GM21526 (cell line): ENCODE data around the gene NAT16.

Experiments
- ATAC-seq: cut with Tn5 transposase; IDR thresholded peaks from one replicate; pipeline ENCODE4 v1.9.1; 2021; ENCODE audit warnings: moderate library complexity; ENCODE audit not compliant: unreplicated experiment, low FRiP score

Gene NAT16

DNA sequence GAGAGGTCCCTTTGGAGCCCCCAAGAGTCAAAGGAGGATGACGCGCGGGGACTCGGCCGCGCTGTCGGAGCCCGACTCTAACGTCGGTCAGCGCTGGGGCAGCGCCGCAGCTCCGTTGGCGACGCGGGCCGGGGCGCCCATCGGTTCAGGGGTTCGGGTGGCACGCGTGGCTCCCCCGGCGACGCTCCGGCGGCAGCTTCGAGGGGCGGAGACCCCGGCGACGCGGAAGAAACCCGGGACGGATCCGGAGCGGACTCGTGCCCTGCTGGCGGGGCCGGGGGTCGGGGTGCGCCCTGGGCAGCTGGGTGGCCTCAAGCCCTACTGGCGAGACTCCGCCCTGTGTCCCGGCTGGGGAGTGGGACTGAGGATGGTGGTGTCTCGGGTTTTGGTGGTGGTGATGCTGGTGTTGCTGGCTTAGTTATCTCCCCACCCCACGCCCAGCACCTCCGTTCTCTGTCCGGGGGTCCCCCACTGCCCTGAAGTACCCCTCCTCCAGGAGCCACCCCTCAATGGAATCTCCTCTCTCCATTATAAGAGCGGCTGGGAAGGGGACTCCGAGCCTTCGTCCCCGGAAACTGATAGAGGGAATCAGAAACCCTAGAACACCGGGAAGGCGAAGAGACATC, at the start of gene NAT16:
TSS of gene NAT16 (minus strand) at position 164 of the 626 bp plus-strand sequence. CDS start 5,486 bp downstream, outside the sequence.
- no peak for ATAC-seq

DNA sequence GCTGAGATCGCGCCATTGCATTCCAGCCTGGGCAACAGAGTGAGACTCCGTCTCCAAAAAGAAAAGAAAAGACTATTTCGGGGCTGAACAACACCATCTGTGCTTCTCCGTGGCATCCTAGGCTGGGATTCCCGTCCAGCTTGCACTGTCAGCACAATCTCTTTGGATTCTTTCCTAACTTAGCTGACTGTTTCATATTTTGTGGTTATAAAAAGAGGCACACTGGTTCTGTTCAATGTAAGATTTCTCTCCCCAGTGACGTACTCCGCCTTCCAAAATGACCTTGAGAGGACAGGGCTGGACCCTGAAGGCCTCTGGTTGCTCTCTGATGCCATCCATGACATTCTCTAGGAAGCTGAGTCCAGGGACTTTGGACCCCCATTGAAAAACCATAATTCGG, 46.6 kb upstream of the NAT16 start:
- no peak for ATAC-seq

GRCh38 chr7:101225650-101226049, 45.6 kb upstream of the NAT16 start:
- ATAC-seq: no peak

GRCh38 chr7:101223528-101223927, 43.4 kb upstream of the NAT16 start:
- no peak for ATAC-seq

- no peak for ATAC-seq
Observed at GRCh38 chr7:101222275-101222830, 42.3 kb upstream of the NAT16 start.

GRCh38 chr7:101220295-101220694, 40.2 kb upstream of the NAT16 start:
- no peak for ATAC-seq

GRCh38 chr7:101218236-101219125, 38.4 kb upstream of the NAT16 start:
- ATAC-seq: no peak

DNA sequence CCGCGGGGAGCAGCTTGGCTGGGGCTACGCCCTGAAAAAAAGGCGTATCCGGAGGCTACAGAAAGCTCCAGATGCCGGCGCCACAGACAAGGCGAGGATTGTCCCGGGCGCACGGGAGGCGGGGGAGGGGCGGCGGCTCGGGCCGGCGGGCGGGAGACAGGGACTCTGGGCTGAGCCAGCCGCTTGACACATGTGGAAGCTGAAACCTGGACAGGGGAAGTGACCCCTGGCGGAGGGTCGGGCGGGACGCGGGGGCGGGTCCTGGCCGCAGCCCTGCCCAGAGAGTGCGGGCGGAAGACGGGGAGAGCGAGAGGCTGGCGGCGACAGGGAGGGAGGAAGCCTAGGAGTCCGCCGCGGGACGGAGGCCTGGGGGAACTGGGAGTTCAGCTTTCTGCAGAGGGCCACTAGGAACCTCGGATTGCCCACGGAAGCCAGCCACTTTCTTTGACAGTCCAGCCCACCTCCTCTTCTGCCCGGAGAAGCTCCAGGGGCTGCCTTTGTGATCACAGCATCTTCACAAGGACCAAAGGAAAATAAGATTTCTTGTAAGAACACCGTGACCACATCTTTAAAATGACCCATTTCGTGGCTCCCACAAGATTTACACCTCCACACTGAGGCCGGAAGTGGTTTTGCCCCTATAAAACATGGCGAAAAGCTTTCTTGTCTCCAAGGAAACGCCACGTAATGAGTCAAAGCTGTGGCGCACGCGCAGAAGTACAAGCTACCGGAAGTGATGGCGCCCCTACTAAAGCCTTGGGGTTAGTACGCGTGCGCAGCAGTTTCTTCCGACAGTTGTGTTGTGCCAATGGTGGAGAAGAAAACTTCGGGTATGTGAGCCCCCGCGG, 37.5 kb upstream of the NAT16 start, which contains the start of the genes PLOD3 and ZNHIT1:
TSS of gene PLOD3 (minus strand) at position 194 of the 848 bp plus-strand sequence. CDS start 307 bp downstream, outside the sequence.
TSS of gene ZNHIT1 (plus strand) at position 778 of the 848 bp plus-strand sequence. CDS start at position 809, 31 bp downstream.
- ATAC-seq: peak; percentile 55

GRCh38 chr7:101216860-101217387, 36.8 kb upstream of the NAT16 start:
- peak; percentile 27 for ATAC-seq

GRCh38 chr7:101216001-101216859, 36.1 kb upstream of the NAT16 start:
- ATAC-seq: no peak

DNA sequence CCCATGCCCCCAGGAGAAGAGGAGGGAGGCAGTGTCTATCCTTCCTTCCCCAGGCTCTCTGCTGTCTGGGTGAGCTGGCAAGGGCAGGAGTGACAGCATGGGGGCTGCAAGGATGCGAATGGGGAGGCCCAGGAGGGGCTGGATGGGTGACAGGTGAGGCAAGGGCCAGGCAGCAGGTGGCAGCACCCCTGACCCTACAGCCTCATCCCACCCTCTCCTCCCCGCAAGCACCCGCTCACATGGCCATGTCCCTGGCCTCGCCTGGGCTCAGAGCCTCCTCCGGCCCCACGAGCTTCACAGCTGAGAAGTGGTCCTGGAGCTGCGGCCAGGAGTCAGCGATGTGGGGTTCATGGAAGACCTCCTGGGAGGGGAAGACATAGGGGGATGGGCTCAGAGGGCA, 31.9 kb upstream of the NAT16 start:
- no peak for ATAC-seq

DNA sequence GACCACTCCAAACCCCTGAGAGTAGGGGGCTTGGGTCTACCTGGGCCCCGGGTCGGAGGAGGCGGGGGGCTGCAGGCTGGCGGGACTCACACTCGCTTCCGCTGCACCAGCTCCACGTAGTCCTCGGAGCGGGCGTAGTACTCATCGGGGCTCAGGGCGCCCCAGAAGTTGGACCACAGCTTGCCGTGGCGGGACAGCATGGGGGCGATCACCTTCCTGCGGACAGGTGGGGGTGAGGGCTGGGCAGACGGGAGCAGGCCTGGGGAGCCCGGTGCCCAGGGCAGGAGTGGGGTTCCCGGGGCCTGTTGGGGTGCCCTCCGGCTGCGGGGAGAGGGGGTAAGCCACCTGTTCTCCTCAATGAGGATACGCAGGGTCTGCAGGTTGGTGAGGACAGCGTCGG, 31.4 kb upstream of the NAT16 start:
- ATAC-seq: no peak

- ATAC-seq: no peak
Observed at GRCh38 chr7:101210143-101210542, 30.1 kb upstream of the NAT16 start.

DNA sequence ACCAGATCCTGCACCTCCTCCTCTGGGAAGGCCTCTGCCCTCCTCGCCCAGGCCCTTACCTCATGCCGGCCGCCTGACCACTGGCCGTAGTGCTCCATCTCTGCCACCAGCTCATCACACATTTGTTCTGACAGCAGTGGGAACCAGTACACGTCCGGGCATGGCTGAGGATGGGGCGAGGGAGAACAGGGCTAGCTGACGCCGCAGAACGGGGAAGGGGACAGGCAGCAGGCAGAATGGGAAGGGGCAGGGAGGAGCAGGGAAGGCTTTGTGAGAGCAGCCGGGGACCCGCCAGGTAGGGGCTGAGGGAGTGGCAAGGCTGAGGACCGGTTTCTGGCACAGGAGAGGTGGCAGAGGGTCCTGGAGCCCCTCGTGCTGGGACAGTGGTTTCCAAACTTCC, 28.7 kb upstream of the NAT16 start:
- ATAC-seq: no peak

DNA sequence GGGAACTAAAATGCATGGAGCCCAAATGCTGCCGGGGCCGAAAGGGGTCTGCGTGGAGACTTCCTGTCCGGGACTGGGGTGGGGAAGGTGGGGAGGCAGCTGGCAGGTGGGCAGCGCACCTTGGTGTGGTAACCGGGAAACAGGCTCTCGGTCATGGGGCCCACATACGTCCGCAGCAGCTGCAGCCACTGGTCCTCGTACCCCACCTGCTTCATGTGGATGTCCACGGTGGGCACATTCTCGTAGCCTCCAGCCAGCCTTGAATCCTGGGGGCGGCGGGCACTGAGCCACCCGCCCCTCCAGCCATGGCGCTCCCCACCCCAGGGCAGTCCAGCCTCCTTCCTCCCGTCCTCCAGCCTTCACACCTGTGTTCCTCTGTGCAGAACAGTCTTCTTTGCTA, 27.4 kb upstream of the NAT16 start:
- ATAC-seq: no peak

DNA sequence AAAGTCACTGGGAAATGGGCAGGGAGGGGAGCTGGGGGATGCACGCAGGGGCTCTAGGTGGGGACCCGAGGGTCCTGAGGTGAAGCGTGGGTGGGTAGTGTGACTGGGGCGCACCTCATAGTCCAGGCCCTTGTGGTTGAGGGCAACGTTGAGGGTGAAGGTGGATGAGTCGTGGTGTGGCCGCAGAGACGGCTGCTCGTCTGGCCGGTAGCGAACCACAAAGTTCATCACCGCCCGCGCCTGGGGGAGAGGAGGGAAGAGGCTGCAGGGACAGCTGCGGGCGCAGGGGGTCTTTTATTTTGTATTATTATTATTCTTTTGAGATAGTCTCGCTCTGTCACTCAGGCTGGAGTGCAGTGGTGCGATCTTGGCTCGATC, 26.6 kb upstream of the NAT16 start:
- no peak for ATAC-seq

DNA sequence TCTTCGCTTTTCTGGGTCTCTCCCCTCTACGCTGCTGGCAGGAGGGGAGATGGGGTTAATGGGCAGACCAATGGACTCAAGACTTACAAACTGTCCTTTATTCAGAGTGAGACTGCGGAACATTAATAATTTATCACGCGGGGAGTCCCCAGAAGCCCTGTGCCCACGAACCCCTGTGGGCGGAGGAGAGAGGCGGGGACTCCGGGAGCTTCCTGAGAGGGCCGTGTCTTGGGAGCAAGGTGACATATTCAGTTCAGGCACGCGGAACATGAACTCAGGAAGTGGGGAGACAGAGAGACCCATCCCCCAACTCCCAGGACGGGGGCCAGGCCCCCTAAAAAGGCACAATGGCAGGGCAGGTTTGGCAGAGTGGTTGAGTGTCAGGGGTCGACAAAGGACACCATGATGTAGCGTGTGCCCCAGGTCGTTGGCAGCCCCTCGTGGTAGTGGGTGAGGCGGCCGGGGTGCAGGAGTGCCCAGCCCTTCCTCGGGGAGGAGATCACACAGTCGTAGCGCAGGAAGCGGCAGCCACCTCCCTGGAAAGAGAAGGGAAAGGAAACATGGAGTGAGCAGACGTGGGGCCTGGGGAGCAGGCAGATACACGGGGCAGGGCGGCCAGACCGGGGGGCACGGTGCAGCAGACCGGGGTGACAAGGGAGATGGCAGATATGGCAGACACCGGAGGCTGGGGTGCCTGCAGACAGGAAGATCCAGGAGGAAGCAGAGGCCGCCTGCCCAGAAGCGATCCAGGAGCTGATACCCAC, 26.0 kb upstream of the NAT16 start:
- no peak for ATAC-seq
